ENCODE measurements around the gene KCNA5.

The KCNA5 gene

GRCh38 chr12:5038781-5039311, 4.8 kb upstream of the KCNA5 start:
- Histone ChIP-seq H3K4me3 (ENCODE audit: low read depth in 1 of 2, low read length in 1 of 2) (no peak overlapping the region), H3K9me3 (no peaks in the 10 kb centered on the region), H3K4me1 (ENCODE audit: control insufficient read depth in 1 of 2, insufficient read depth in 1 of 2, low read depth in 1 of 2, low read length in 1 of 2) (no peaks in the 10 kb centered on the region), H3K27ac (no peak overlapping the region), H3K27me3 (peaks cover 64% of the 10 kb centered on the region), H3K36me3 (no peaks in the 10 kb centered on the region)
- no peak for TF ChIP-seq CTCF (IDR thresholded peaks at IDR 0.05)

- no peak for TF ChIP-seq CTCF (IDR thresholded peaks at IDR 0.05)
- no peak overlapping the region for H3K4me3 ChIP-seq (ENCODE audit: low read depth in 1 of 2, low read length in 1 of 2)
- H3K27me3 ChIP-seq: peaks cover 74% of the 10 kb centered on the region
- no peaks in the 10 kb centered on the region for H3K4me1 ChIP-seq (ENCODE audit: control insufficient read depth in 1 of 2, insufficient read depth in 1 of 2, low read depth in 1 of 2, low read length in 1 of 2)
- no peaks in the 10 kb centered on the region for H3K36me3 ChIP-seq
- no peaks in the 10 kb centered on the region for H3K9me3 ChIP-seq
- H3K27ac ChIP-seq: no peak overlapping the region
These were observed 3.9 kb upstream of the KCNA5 start for GRCh38 chr12:5039815-5040214.

- no peak for TF ChIP-seq CTCF (IDR thresholded peaks at IDR 0.05)
- Histone ChIP-seq H3K9me3 (no peaks in the 10 kb centered on the region), H3K4me3 (ENCODE audit: low read depth in 1 of 2, low read length in 1 of 2) (no peak overlapping the region), H3K4me1 (ENCODE audit: control insufficient read depth in 1 of 2, insufficient read depth in 1 of 2, low read depth in 1 of 2, low read length in 1 of 2) (no peaks in the 10 kb centered on the region), H3K27me3 (peaks cover 79% of the 10 kb centered on the region), H3K36me3 (no peaks in the 10 kb centered on the region), H3K27ac (no peak overlapping the region)
These were observed 3.3 kb upstream of the KCNA5 start for GRCh38 chr12:5040368-5040767.

GRCh38 chr12:5044420-5045295, 979 bp downstream of the KCNA5 start:
- Histone ChIP-seq H3K9me3 (no peaks in the 10 kb centered on the region), H3K27ac (no peak overlapping the region), H3K4me1 (ENCODE audit: control insufficient read depth in 1 of 2, insufficient read depth in 1 of 2, low read depth in 1 of 2, low read length in 1 of 2) (no peaks in the 10 kb centered on the region), H3K4me3 (ENCODE audit: low read depth in 1 of 2, low read length in 1 of 2) (no peak overlapping the region), H3K27me3 (peaks cover 87% of the 10 kb centered on the region), H3K36me3 (no peaks in the 10 kb centered on the region)
- no peak for TF ChIP-seq CTCF (IDR thresholded peaks at IDR 0.05)

- Histone ChIP-seq H3K4me3 (ENCODE audit: low read depth in 1 of 2, low read length in 1 of 2) (no peak overlapping the region), H3K27me3 (peaks cover 69% of the 10 kb centered on the region), H3K9me3 (no peaks in the 10 kb centered on the region), H3K4me1 (ENCODE audit: control insufficient read depth in 1 of 2, insufficient read depth in 1 of 2, low read depth in 1 of 2, low read length in 1 of 2) (no peaks in the 10 kb centered on the region), H3K36me3 (no peaks in the 10 kb centered on the region), H3K27ac (no peak overlapping the region)
- TF ChIP-seq CTCF (IDR thresholded peaks at IDR 0.05): no peak
These were observed 3.4 kb downstream of the KCNA5 start for GRCh38 chr12:5047094-5047493.

Data from neutrophil (primary cell).